ENCODE measurements around the gene PRR19. TPM values are rescaled to one million over a fixed set of nuclear protein-coding genes. Genes with fewer than 3 reads are reported as not detected.

The PRR19 gene
- total RNA-seq, 2 donors from 2014 or later, result 0.64 to 1.0 TPM

- peaks cover 7% of the 10 kb centered on the region for H3K36me3 Mint-ChIP-seq
- no peak overlapping the region for H3K27ac Mint-ChIP-seq
- ATAC-seq (peak; percentile 60 to 62), DNase-seq (ENCODE audit: low spot score) (no peak)
- H3K4me1 Mint-ChIP-seq (ENCODE audit: low read depth in 2 of 2), result peaks cover 12 to 14% of the 10 kb centered on the region in 2 donors
- no peaks in the 10 kb centered on the region for H3K9me3 Mint-ChIP-seq
- no peaks in the 10 kb centered on the region for H3K27me3 Mint-ChIP-seq
- H3K4me3 Mint-ChIP-seq, result no peak overlapping the region
Observed at GRCh38 chr19:42290523-42291434, 11.2 kb upstream of the PRR19 start.

GRCh38 chr19:42291435-42291810, 10.5 kb upstream of the PRR19 start:
- H3K27me3 Mint-ChIP-seq, result no peaks in the 10 kb centered on the region
- H3K9me3 Mint-ChIP-seq, result no peaks in the 10 kb centered on the region
- peak overlapping the region; percentile 12 to 40 for H3K27ac Mint-ChIP-seq

GRCh38 chr19:42292042-42292960, 9.6 kb upstream of the PRR19 start:
- peaks cover 6 to 13% of the 10 kb centered on the region in 2 donors for H3K4me1 Mint-ChIP-seq (ENCODE audit: low read depth in 2 of 2)
- no peak overlapping the region for H3K4me3 Mint-ChIP-seq
- ATAC-seq (no peak), DNase-seq (ENCODE audit: low spot score) (no peak)
- H3K27me3 Mint-ChIP-seq, result no peaks in the 10 kb centered on the region
- H3K9me3 Mint-ChIP-seq, result no peaks in the 10 kb centered on the region
- H3K27ac Mint-ChIP-seq, result peak overlapping the region; percentile 12 to 40
- H3K36me3 Mint-ChIP-seq, result peaks cover 7% of the 10 kb centered on the region

More at GRCh38 chr19:42291435-42291810, 10.5 kb upstream of the PRR19 start:
- Mint-ChIP-seq H3K4me3 (no peak overlapping the region), H3K36me3 (peaks cover 7% of the 10 kb centered on the region), H3K4me1 (ENCODE audit: low read depth in 2 of 2) (peaks cover 6 to 9% of the 10 kb centered on the region in 2 donors)
- DNase-seq (ENCODE audit: low spot score) (no peak), ATAC-seq (no peak)

GRCh38 chr19:42292963-42293362, 9.0 kb upstream of the PRR19 start:
- Mint-ChIP-seq H3K4me3 (no peak overlapping the region), H3K36me3 (peaks cover 7% of the 10 kb centered on the region), H3K27ac (no peak overlapping the region), H3K27me3 (no peaks in the 10 kb centered on the region), H3K9me3 (no peaks in the 10 kb centered on the region), H3K4me1 (ENCODE audit: low read depth in 2 of 2) (peaks cover 6 to 13% of the 10 kb centered on the region in 2 donors)
- no peak for ATAC-seq
- DNase-seq (ENCODE audit: low spot score), result no peak

- ATAC-seq (no peak), DNase-seq (ENCODE audit: low spot score) (no peak)
- Mint-ChIP-seq H3K27ac (no peak overlapping the region), H3K36me3 (peaks cover 7% of the 10 kb centered on the region), H3K9me3 (no peaks in the 10 kb centered on the region), H3K4me3 (no peak overlapping the region), H3K4me1 (ENCODE audit: low read depth in 2 of 2) (peaks cover 6 to 13% of the 10 kb centered on the region in 2 donors), H3K27me3 (no peaks in the 10 kb centered on the region)
Observed at GRCh38 chr19:42293540-42293939, 8.4 kb upstream of the PRR19 start.

- Mint-ChIP-seq H3K36me3 (peaks cover 7% of the 10 kb centered on the region), H3K27me3 (no peaks in the 10 kb centered on the region), H3K4me3 (no peak overlapping the region), H3K27ac (no peak overlapping the region), H3K9me3 (no peaks in the 10 kb centered on the region), H3K4me1 (ENCODE audit: low read depth in 2 of 2) (peaks cover 6 to 13% of the 10 kb centered on the region in 2 donors)
- DNase-seq (ENCODE audit: low spot score) (no peak), ATAC-seq (no peak)
Observed at GRCh38 chr19:42293948-42294347, 8.0 kb upstream of the PRR19 start.

- no peaks in the 10 kb centered on the region for H3K9me3 Mint-ChIP-seq
- no peaks in the 10 kb centered on the region for H3K27me3 Mint-ChIP-seq
- peaks cover 7% of the 10 kb centered on the region for H3K36me3 Mint-ChIP-seq
- peaks cover 6 to 13% of the 10 kb centered on the region in 2 donors for H3K4me1 Mint-ChIP-seq (ENCODE audit: low read depth in 2 of 2)
- ATAC-seq (no peak), DNase-seq (ENCODE audit: low spot score) (no peak)
- H3K4me3 Mint-ChIP-seq, result no peak overlapping the region
- no peak overlapping the region for H3K27ac Mint-ChIP-seq
Observed at GRCh38 chr19:42294471-42295137, 7.3 kb upstream of the PRR19 start.

- ATAC-seq, result no peak
- no peaks in the 10 kb centered on the region for H3K27me3 Mint-ChIP-seq
- peaks cover 6 to 13% of the 10 kb centered on the region in 2 donors for H3K4me1 Mint-ChIP-seq (ENCODE audit: low read depth in 2 of 2)
- H3K27ac Mint-ChIP-seq, result no peak overlapping the region
- H3K4me3 Mint-ChIP-seq, result no peak overlapping the region
- no peak for DNase-seq (ENCODE audit: low spot score)
- peaks cover 7% of the 10 kb centered on the region for H3K36me3 Mint-ChIP-seq
- no peaks in the 10 kb centered on the region for H3K9me3 Mint-ChIP-seq
Observed at GRCh38 chr19:42295342-42295741, 6.6 kb upstream of the PRR19 start.

GRCh38 chr19:42295831-42296525, 6.0 kb upstream of the PRR19 start:
- ATAC-seq, result peak; percentile 73 to 83
- peak; percentile 87 for DNase-seq (ENCODE audit: low spot score)
- no peaks in the 10 kb centered on the region for H3K9me3 Mint-ChIP-seq
- H3K4me1 Mint-ChIP-seq (ENCODE audit: low read depth in 2 of 2), result peaks cover 6 to 13% of the 10 kb centered on the region in 2 donors
- H3K36me3 Mint-ChIP-seq, result peaks cover 7% of the 10 kb centered on the region
- H3K27ac Mint-ChIP-seq, result no peak overlapping the region
- no peak overlapping the region for H3K4me3 Mint-ChIP-seq
- no peaks in the 10 kb centered on the region for H3K27me3 Mint-ChIP-seq

GRCh38 chr19:42297039-42297438, 4.9 kb upstream of the PRR19 start:
- ATAC-seq, result no peak
- no peaks in the 10 kb centered on the region for H3K9me3 Mint-ChIP-seq
- H3K27ac Mint-ChIP-seq, result no peak overlapping the region
- no peak for DNase-seq (ENCODE audit: low spot score)
- no peaks in the 10 kb centered on the region for H3K27me3 Mint-ChIP-seq
- peaks cover 7 to 9% of the 10 kb centered on the region in 2 donors for H3K4me1 Mint-ChIP-seq (ENCODE audit: low read depth in 2 of 2)
- H3K4me3 Mint-ChIP-seq, result no peak overlapping the region
- no peaks in the 10 kb centered on the region for H3K36me3 Mint-ChIP-seq

GRCh38 chr19:42303101-42303464, 1.2 kb downstream of the PRR19 start:
- Mint-ChIP-seq H3K27me3 (peaks cover 0 to 5% of the 10 kb centered on the region in 2 donors), H3K4me3 (peak overlapping the region; percentile 86), H3K36me3 (no peaks in the 10 kb centered on the region), H3K9me3 (no peaks in the 10 kb centered on the region), H3K4me1 (ENCODE audit: low read depth in 2 of 2) (peaks cover 21 to 22% of the 10 kb centered on the region in 2 donors), H3K27ac (peak overlapping the region; percentile 39 to 54)
- ATAC-seq, result no peak
- no peak for DNase-seq (ENCODE audit: low spot score)

- no peaks in the 10 kb centered on the region for H3K36me3 Mint-ChIP-seq
- peak overlapping the region in 1 of 2 donors; percentile 8 for H3K27ac Mint-ChIP-seq
- ATAC-seq (no peak), DNase-seq (ENCODE audit: low spot score) (no peak)
- H3K4me3 Mint-ChIP-seq, result no peak overlapping the region
- H3K9me3 Mint-ChIP-seq, result no peaks in the 10 kb centered on the region
- H3K27me3 Mint-ChIP-seq, result peaks cover 0 to 6% of the 10 kb centered on the region in 2 donors
- peaks cover 21 to 22% of the 10 kb centered on the region in 2 donors for H3K4me1 Mint-ChIP-seq (ENCODE audit: low read depth in 2 of 2)
Observed at GRCh38 chr19:42303876-42304275, 1.9 kb downstream of the PRR19 start.

GRCh38 chr19:42306646-42307045, 4.7 kb downstream of the PRR19 start:
- peak; percentile 57 for DNase-seq (ENCODE audit: low spot score)
- Mint-ChIP-seq H3K27me3 (peaks cover 9 to 15% of the 10 kb centered on the region in 2 donors), H3K4me3 (no peak overlapping the region), H3K4me1 (ENCODE audit: low read depth in 2 of 2) (peaks cover 15 to 21% of the 10 kb centered on the region in 2 donors), H3K27ac (no peak overlapping the region), H3K9me3 (no peaks in the 10 kb centered on the region), H3K36me3 (no peaks in the 10 kb centered on the region)
- ATAC-seq, result no peak
